Raji (cell line): ENCODE results near the gene GPRIN1.
A peak's percentile ranks its signal among the peaks of the same experiment; 100 is the strongest.

Experiments
- POLR2A ChIP-seq: IDR thresholded peaks from 2 replicates; pipeline ENCODE4 v1.6.1; 2011; ENCODE audit warnings: low read depth, low read length, control low read depth; ENCODE audit not compliant: insufficient read depth

The GPRIN1 gene

GRCh38 chr5:176609724-176610434 is at the start of gene GPRIN1:
Gene GPRIN1, minus strand, starts transcription at chr5:176610156. Its CDS starts 10,322 bp downstream, at chr5:176599834.
- TF ChIP-seq POLR2A: peak; percentile 47; the same call in 1 of the 2 replicates

GRCh38 chr5:176659512-176659839 is 49.5 kb upstream of the GPRIN1 start:
- no peak for TF ChIP-seq POLR2A

- TF ChIP-seq POLR2A: no peak
These were observed 49.0 kb upstream of the GPRIN1 start for GRCh38 chr5:176658817-176659511.

GRCh38 chr5:176658007-176658599 is 48.1 kb upstream of the GPRIN1 start:
- TF ChIP-seq POLR2A: no peak

GRCh38 chr5:176656467-176656990 is 46.6 kb upstream of the GPRIN1 start:
- TF ChIP-seq POLR2A: no peak

GRCh38 chr5:176654856-176655255 is 44.9 kb upstream of the GPRIN1 start:
- no peak for TF ChIP-seq POLR2A

GRCh38 chr5:176653401-176654385 is 43.7 kb upstream of the GPRIN1 start:
- TF ChIP-seq POLR2A: no peak

- no peak for TF ChIP-seq POLR2A
These were observed 42.2 kb upstream of the GPRIN1 start for GRCh38 chr5:176652136-176652535.

- no peak for TF ChIP-seq POLR2A
These were observed 41.6 kb upstream of the GPRIN1 start for GRCh38 chr5:176651472-176651980.

- TF ChIP-seq POLR2A: no peak
These were observed 40.5 kb upstream of the GPRIN1 start for GRCh38 chr5:176650354-176650884.

- no peak for TF ChIP-seq POLR2A
These were observed 38.7 kb upstream of the GPRIN1 start for GRCh38 chr5:176648474-176649194.

- no peak for TF ChIP-seq POLR2A
These were observed 38.0 kb upstream of the GPRIN1 start for GRCh38 chr5:176647843-176648473.
